Activated CD4-positive, alpha-beta T cell treated with anti-CD3 and anti-CD28 coated beads, Interleukin-2, amount 50 U/mL, for 48 hours (primary cell): ENCODE data around the gene UBE2QL1.
A peak's percentile ranks its signal among the peaks of the same experiment; 100 is the strongest.
"Not testable (repeated sequence)": the region's sequence is repeated elsewhere in the genome, so short reads cannot be mapped to it uniquely, and the experiment has no call there.

Source experiments
- DNase-seq, 2 experiments: peaks; one replicate each; pipeline ENCODE4 v3.0.0-alpha.2; 2020

The UBE2QL1 gene

GRCh38 chr5:6501701-6502100 is 53.0 kb downstream of the UBE2QL1 start:
- DNase-seq, result no peak

GRCh38 chr5:6502421-6502820 is 53.8 kb downstream of the UBE2QL1 start:
- no peak for DNase-seq

- DNase-seq, result no peak
Observed at GRCh38 chr5:6503342-6503741, 54.7 kb downstream of the UBE2QL1 start.

GRCh38 chr5:6504677-6505415 is 56.2 kb downstream of the UBE2QL1 start:
- DNase-seq, result no peak

- no peak for DNase-seq
Observed at GRCh38 chr5:6505416-6505755, 56.7 kb downstream of the UBE2QL1 start.

GRCh38 chr5:6505783-6506557 is 57.3 kb downstream of the UBE2QL1 start:
- no peak for DNase-seq

- DNase-seq, result no peak
Observed at GRCh38 chr5:6506611-6507010, 58.0 kb downstream of the UBE2QL1 start.

GRCh38 chr5:6508931-6509330 is 60.3 kb downstream of the UBE2QL1 start:
- no peak for DNase-seq

GRCh38 chr5:6510132-6510531 is 61.5 kb downstream of the UBE2QL1 start:
- DNase-seq, result no peak

- no peak for DNase-seq
Observed at GRCh38 chr5:6510973-6511372, 62.3 kb downstream of the UBE2QL1 start.

- DNase-seq, result not testable (repeated sequence)
Observed at GRCh38 chr5:6515812-6516211, 67.2 kb downstream of the UBE2QL1 start.

- no peak for DNase-seq
Observed at GRCh38 chr5:6516823-6517222, 68.2 kb downstream of the UBE2QL1 start.

GRCh38 chr5:6517510-6517909 is 68.9 kb downstream of the UBE2QL1 start:
- DNase-seq, result no peak

- DNase-seq, result no peak
Observed at GRCh38 chr5:6518298-6519057, 69.8 kb downstream of the UBE2QL1 start.

GRCh38 chr5:6520201-6520600 is 71.5 kb downstream of the UBE2QL1 start:
- no peak for DNase-seq

GRCh38 chr5:6522331-6522730 is 73.7 kb downstream of the UBE2QL1 start:
- DNase-seq, result no peak

GRCh38 chr5:6522923-6523322 is 74.3 kb downstream of the UBE2QL1 start:
- DNase-seq, result no peak

GRCh38 chr5:6525422-6525821 is 76.8 kb downstream of the UBE2QL1 start:
- no peak for DNase-seq

- DNase-seq, result peak in 1 of 2 experiments; percentile 6
Observed at GRCh38 chr5:6525910-6526309, 77.3 kb downstream of the UBE2QL1 start.

GRCh38 chr5:6527749-6528455 is 79.2 kb downstream of the UBE2QL1 start:
- DNase-seq, result no peak

- DNase-seq, result no peak
Observed at GRCh38 chr5:6535594-6535993, 86.9 kb downstream of the UBE2QL1 start.

GRCh38 chr5:6539060-6539459 is 90.4 kb downstream of the UBE2QL1 start:
- DNase-seq, result no peak
